ENCODE data around the gene COL6A6.
"Not testable (repeated sequence)": the region's sequence is repeated elsewhere in the genome, so short reads cannot be mapped to it uniquely, and the experiment has no call there.

Gene COL6A6

GRCh38 chr3:130537673-130538304, 20.8 kb downstream of the COL6A6 start:
- DNase-seq (ENCODE audit: low read depth in 2 of 2), result no peak

- peak; percentile 21 to 24 for DNase-seq (ENCODE audit: low read depth in 2 of 2)
These were observed 22.0 kb downstream of the COL6A6 start for GRCh38 chr3:130539005-130539404.

- no peak for DNase-seq (ENCODE audit: low read depth in 2 of 2)
These were observed 26.3 kb downstream of the COL6A6 start for GRCh38 chr3:130543322-130543721.

GRCh38 chr3:130546920-130547679, 30.1 kb downstream of the COL6A6 start:
- no peak for DNase-seq (ENCODE audit: low read depth in 2 of 2)

- not testable (repeated sequence) for DNase-seq (ENCODE audit: low read depth in 2 of 2)
These were observed 30.7 kb downstream of the COL6A6 start for GRCh38 chr3:130547680-130548065.

GRCh38 chr3:130548356-130548755, 31.4 kb downstream of the COL6A6 start:
- DNase-seq (ENCODE audit: low read depth in 2 of 2), result no peak

- DNase-seq (ENCODE audit: low read depth in 2 of 2), result no peak
These were observed 40.5 kb downstream of the COL6A6 start for GRCh38 chr3:130557336-130558035.

GRCh38 chr3:130558366-130558765, 41.4 kb downstream of the COL6A6 start:
- DNase-seq (ENCODE audit: low read depth in 2 of 2), result no peak

GRCh38 chr3:130565224-130565623, 48.2 kb downstream of the COL6A6 start:
- DNase-seq (ENCODE audit: low read depth in 2 of 2), result no peak

All from activated CD4-positive, alpha-beta T cell treated with anti-CD3 and anti-CD28 coated beads for 24 hours (primary cell).